ENCODE data around the gene DNAH8. TPM values are rescaled to one million over a fixed set of nuclear protein-coding genes. Genes with fewer than 3 reads are reported as not detected.
"Not testable (repeated sequence)": the region's sequence is repeated elsewhere in the genome, so short reads cannot be mapped to it uniquely, and the experiment has no call there.

DNAH8 gene
- polyA plus RNA-seq, 1 of the 3 experiments (the other 2 are of a cell fraction): not detected

DNA sequence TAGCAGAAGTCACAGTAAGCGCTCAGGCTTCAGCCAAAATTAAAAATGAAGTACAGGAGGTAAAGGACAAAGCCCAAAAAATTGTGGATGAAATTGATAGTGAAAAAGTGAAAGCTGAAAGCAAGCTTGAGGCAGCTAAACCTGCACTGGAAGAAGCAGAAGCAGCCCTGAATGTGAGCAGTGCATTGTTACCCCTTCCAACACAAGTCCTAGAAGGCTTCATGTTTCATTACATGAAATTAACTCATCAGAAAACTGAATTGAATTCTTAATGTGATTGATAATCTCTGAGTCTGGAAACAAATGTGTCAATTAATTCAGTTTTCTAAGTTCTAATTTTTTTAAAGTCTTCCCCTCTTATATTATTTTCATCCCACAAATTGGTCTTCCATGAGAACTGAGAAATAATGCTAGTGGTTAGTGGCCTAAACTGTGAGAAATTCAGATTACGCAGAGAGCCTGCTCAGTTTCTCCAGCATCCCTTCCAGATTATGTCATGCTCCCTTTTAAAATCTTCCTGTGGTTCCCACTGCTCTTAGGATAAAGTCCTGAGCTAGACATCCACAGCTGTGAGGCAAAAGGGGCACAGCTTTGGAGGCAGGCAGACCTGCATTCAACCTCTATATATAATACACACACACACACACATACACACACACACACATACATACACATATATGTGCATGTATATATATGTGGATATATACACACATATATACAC lies 200.3 kb downstream of the DNAH8 start:
- no peaks in the 10 kb centered on the region for H3K27me3 ChIP-seq (ENCODE audit: insufficient read depth)
- TF ChIP-seq JUND (IDR thresholded peaks at IDR 0.05): no peak
- no peak for TF ChIP-seq RXRA (IDR thresholded peaks at IDR 0.05; ENCODE audit: borderline replicate concordance, low read depth)
- no peak for TF ChIP-seq MEF2A (IDR thresholded peaks at IDR 0.05; ENCODE audit: borderline replicate concordance, low read depth)
- TF ChIP-seq, protein P1, sequence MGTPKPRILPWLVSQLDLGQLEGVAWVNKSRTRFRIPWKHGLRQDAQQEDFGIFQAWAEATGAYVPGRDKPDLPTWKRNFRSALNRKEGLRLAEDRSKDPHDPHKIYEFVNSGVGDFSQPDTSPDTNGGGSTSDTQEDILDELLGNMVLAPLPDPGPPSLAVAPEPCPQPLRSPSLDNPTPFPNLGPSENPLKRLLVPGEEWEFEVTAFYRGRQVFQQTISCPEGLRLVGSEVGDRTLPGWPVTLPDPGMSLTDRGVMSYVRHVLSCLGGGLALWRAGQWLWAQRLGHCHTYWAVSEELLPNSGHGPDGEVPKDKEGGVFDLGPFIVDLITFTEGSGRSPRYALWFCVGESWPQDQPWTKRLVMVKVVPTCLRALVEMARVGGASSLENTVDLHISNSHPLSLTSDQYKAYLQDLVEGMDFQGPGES (IDR thresholded peaks at IDR 0.05; ENCODE audit: low read depth, low read length): no peak
- TF ChIP-seq RFX5 (IDR thresholded peaks at IDR 0.05; ENCODE audit: low read length): no peak
- no peak for TF ChIP-seq RCOR1 (IDR thresholded peaks at IDR 0.05; ENCODE audit: low read length)
- TF ChIP-seq TEAD4 (IDR thresholded peaks at IDR 0.05; ENCODE audit: borderline replicate concordance, insufficient read depth): no peak
- no peak for TF ChIP-seq NFIC (IDR thresholded peaks at IDR 0.05; ENCODE audit: borderline replicate concordance)
- no peak for TF ChIP-seq MXI1 (IDR thresholded peaks at IDR 0.05; ENCODE audit: low read depth, low read length)
- TF ChIP-seq YY1 (IDR thresholded peaks at IDR 0.05; ENCODE audit: low read depth): no peak
- no peak for TF ChIP-seq GATA2 (CRISPR knock-in tag; IDR thresholded peaks at IDR 0.05)
- TF ChIP-seq, protein P2, sequence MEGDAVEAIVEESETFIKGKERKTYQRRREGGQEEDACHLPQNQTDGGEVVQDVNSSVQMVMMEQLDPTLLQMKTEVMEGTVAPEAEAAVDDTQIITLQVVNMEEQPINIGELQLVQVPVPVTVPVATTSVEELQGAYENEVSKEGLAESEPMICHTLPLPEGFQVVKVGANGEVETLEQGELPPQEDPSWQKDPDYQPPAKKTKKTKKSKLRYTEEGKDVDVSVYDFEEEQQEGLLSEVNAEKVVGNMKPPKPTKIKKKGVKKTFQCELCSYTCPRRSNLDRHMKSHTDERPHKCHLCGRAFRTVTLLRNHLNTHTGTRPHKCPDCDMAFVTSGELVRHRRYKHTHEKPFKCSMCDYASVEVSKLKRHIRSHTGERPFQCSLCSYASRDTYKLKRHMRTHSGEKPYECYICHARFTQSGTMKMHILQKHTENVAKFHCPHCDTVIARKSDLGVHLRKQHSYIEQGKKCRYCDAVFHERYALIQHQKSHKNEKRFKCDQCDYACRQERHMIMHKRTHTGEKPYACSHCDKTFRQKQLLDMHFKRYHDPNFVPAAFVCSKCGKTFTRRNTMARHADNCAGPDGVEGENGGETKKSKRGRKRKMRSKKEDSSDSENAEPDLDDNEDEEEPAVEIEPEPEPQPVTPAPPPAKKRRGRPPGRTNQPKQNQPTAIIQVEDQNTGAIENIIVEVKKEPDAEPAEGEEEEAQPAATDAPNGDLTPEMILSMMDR (IDR thresholded peaks at IDR 0.05): no peak
- DNase-seq: no peak
- H3K27ac ChIP-seq (ENCODE audit: low read depth in 2 of 2, low read length in 1 of 2): no peak overlapping the region
- H4K20me1 ChIP-seq (ENCODE audit: insufficient read depth): no peaks in the 10 kb centered on the region
- H3K4me3 ChIP-seq (ENCODE audit: low read depth in 2 of 2, low read length in 1 of 2): no peak overlapping the region
- H3K9ac ChIP-seq: no peak overlapping the region
- no peaks in the 10 kb centered on the region for H3K9me3 ChIP-seq
- H3K4me1 ChIP-seq (ENCODE audit: control insufficient read depth in 1 of 2, insufficient read depth in 2 of 2, low read depth in 1 of 2, low read length in 1 of 2): no peaks in the 10 kb centered on the region
- H3F3A ChIP-seq (replicated peaks; ENCODE audit: insufficient read depth): no peaks in the 10 kb centered on the region
- ChIA-PET POLR2A (no interaction called here), CTCF (no interaction called here)
- H3K9me2 ChIP-seq: no peaks in the 10 kb centered on the region
- 50% methylated on average over 2 of the region's 2 CpGs for whole genome bisulfite sequencing (ENCODE audit: low lambda C conversion rate)
- no peak overlapping the region for H3K4me2 ChIP-seq
- no peaks in the 10 kb centered on the region for H3K36me3 ChIP-seq (replicated peaks in 1 of 2; ENCODE audit: control insufficient read depth in 1 of 2, insufficient read depth in 2 of 2, low read length in 1 of 2)
- no peaks in the 10 kb centered on the region for H3K79me2 ChIP-seq (ENCODE audit: insufficient read depth)
- no peak overlapping the region for H2AFZ ChIP-seq (ENCODE audit: low read depth)

DNA sequence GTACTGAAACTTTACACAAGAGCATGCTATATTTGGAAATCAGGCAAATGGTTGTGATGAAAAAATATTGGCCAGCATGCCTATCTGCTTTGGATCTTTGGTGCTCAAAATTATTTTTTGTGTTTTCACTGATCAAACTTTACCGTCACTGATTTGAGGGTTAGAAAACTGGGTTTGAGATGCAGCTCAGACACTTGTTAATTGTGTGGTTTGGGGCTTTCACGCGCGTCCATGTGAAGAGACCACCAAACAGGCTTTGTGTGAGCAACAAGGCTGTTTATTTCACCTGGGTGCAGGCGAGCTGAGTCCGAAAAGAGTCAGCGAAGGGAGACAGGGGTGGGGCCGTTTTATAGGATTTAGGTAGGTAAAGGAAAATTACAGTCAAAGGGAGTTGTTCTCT lies 206.4 kb downstream of the DNAH8 start:
- H3K4me1 ChIP-seq (ENCODE audit: control insufficient read depth in 1 of 2, insufficient read depth in 2 of 2, low read depth in 1 of 2, low read length in 1 of 2); H3K9ac ChIP-seq; H4K20me1 ChIP-seq (ENCODE audit: insufficient read depth); H3F3A ChIP-seq (replicated peaks; ENCODE audit: insufficient read depth); H3K9me2 ChIP-seq; H3K4me2 ChIP-seq; H3K36me3 ChIP-seq (replicated peaks in 1 of 2; ENCODE audit: control insufficient read depth in 1 of 2, insufficient read depth in 2 of 2, low read length in 1 of 2); H3K27ac ChIP-seq (ENCODE audit: low read depth in 2 of 2, low read length in 1 of 2); H2AFZ ChIP-seq (ENCODE audit: low read depth); H3K27me3 ChIP-seq (ENCODE audit: insufficient read depth); H3K79me2 ChIP-seq (ENCODE audit: insufficient read depth); H3K4me3 ChIP-seq (ENCODE audit: low read depth in 2 of 2, low read length in 1 of 2); H3K9me3 ChIP-seq; DNase-seq; POLR2A ChIA-PET: not testable (repeated sequence)
- CTCF ChIA-PET: interaction anchor here (1.8 to 2.1 kb wide), 2 partner anchors 12 to 52 kb away, joined by 5 to 6 read pairs; no protein-coding TSS in a partner anchor
- WGBS (ENCODE audit: low lambda C conversion rate): 66% methylated on average over 8 of the region's 8 CpGs
